GM12892 (cell line): ENCODE measurements around the gene RIPK4.

Source experiments
- DNase-seq: peaks from one replicate; pipeline ENCODE4 v3.0.0; 2011; ENCODE audit not compliant: insufficient read length
- FAIRE-seq: peaks from 2 replicates; lab custom pipeline; 2011; peaks lifted over from hg19 to GRCh38; lab: Jason Lieb, UNC
- POLR2A ChIP-seq: IDR thresholded peaks from 2 replicates; pipeline ENCODE4 v1.6.1; 2011; ENCODE audit warnings: low read depth, low read length, control low read depth
- POLR2AphosphoS5 ChIP-seq: IDR thresholded peaks from 2 replicates; pipeline ENCODE4 v1.6.1; 2011; ENCODE audit warnings: low read depth, low read length, control low read depth
- TAF1 ChIP-seq: IDR thresholded peaks from 2 replicates; pipeline ENCODE4 v1.6.1; 2011; ENCODE audit warnings: low read depth, mild to moderate bottlenecking, control low read depth, low read length, borderline replicate concordance

RIPK4 gene

DNA sequence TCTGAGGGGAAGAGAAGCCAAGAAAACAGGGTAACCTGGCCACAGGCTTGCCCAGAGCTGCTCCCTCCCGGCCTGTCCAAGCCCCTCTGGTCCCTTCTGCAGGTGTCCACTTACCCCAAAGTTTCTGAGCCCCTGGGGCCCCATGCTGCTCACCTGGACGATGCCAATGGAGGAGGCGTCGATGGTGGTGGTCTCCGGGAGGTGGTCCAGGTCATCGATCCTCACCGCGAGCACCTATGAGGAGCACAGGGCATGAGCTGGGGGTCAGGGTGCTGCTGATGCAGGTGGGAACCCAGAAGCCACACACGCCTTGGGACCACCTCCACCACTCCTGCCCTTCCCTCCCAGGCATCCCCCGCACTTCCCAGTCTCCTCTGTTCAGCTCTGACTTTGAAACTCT is 37.5 kb upstream of the RIPK4 start:
- DNase-seq (no peak), FAIRE-seq (no peak)
- TF ChIP-seq TAF1 = no peak
- TF ChIP-seq POLR2A = no peak
- no peak for TF ChIP-seq POLR2AphosphoS5

DNA sequence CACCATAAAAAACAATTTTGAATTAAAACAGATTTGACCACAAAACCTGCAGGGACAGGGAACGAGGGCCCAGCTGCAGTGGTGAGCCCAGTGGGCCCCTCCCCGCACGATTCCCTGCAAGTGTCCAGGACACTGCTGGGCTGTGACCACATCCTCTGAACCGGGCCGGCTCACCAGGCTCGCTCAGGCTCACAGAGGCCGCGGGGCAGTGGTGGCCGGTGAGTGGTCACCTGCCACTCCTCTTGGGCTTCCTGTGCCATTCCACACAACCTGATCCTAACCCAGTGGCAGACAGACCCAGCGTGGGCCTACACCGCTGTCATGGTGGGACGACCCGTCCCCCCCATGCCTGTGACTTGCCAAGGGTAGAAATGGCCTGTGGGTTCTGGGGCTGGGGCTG is 36.5 kb upstream of the RIPK4 start:
- FAIRE-seq = no peak
- no peak for DNase-seq
- TF ChIP-seq POLR2AphosphoS5 (no peak), POLR2A (no peak), TAF1 (no peak)

DNA sequence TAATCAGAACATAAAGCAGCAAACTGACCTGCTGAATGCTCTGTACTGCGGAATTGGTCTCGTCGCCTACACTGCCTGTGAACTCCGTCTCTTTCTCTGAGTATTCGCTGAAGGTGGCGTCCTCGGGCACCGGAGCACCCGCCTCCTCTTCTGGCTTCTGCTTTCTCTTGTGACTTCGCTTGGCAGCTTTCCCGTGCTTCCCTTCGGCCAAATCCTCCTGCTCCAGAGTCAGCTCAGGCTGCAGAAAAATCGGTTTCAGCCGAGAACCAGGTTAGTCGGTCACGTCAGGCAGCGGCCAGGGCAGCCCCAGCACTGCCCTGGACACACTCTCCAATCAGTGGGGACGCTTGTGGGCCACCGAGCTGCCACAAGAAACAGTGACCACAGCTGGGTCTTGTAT is 35.8 kb upstream of the RIPK4 start:
- no peak for FAIRE-seq
- no peak for DNase-seq
- TF ChIP-seq POLR2AphosphoS5 (no peak), POLR2A (no peak), TAF1 (no peak)

DNA sequence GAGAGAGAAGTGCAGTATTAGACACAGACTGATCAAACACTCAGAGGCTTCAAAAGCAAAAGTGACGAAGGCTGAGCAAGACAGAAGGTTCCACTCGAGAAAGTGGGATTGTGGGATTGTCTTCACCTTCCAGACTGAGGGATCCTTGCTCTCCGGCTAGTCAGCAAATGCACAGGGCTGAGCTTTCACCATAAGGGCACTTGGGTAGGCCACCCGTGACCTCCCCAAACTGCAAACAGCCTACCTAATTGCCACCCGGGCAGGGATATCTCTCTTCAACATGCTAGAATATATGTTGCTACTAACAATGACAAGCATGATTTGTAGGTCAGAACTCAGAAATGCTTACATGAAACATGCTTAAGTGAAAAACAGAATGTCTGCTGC is 35.3 kb upstream of the RIPK4 start:
- TF ChIP-seq TAF1 (no peak), POLR2AphosphoS5 (no peak), POLR2A (no peak)
- DNase-seq (no peak), FAIRE-seq (no peak)

DNA sequence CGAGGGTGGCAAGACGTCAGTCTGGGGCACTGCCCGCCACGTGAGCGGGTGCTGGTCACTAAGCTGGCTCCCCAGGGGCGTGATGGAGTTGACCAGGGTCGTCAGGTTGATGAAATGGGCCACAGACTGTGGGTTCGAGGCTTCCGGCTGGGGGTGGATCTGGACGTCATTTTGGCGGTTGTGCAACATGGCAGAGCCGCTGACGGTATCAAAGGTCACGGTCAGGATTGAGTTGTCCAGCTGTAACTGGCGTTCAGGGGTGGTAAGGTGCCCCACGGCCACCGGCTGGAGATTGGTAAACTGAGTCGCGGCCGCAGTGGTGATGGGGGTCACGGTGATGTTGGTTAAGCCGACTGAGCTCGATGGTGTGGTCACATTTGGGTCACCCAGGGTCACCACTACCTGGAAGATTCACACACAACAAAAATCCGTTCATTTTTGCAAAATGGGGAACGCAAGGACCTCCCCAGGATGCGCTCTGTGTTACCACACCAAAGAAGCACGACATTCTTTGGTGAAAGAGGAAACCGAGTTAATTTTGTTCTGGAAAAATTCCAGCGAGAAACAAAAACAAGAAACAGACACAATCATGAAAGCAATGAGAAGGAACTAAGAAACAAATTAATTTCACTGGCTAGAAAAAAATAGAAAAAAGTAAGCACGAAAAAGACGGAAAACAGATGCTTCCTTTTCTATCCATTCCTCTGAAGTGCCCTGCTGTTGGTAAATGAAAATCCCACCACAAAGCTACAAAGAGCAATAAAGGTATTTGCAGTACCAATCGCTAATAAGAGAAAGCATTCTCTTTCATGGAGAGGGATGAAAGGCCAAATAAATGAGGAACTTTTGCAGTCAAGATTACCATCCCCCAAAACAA is 34.7 kb upstream of the RIPK4 start:
- no peak for TF ChIP-seq POLR2AphosphoS5
- no peak for TF ChIP-seq TAF1
- TF ChIP-seq POLR2A = no peak
- FAIRE-seq = no peak

DNA sequence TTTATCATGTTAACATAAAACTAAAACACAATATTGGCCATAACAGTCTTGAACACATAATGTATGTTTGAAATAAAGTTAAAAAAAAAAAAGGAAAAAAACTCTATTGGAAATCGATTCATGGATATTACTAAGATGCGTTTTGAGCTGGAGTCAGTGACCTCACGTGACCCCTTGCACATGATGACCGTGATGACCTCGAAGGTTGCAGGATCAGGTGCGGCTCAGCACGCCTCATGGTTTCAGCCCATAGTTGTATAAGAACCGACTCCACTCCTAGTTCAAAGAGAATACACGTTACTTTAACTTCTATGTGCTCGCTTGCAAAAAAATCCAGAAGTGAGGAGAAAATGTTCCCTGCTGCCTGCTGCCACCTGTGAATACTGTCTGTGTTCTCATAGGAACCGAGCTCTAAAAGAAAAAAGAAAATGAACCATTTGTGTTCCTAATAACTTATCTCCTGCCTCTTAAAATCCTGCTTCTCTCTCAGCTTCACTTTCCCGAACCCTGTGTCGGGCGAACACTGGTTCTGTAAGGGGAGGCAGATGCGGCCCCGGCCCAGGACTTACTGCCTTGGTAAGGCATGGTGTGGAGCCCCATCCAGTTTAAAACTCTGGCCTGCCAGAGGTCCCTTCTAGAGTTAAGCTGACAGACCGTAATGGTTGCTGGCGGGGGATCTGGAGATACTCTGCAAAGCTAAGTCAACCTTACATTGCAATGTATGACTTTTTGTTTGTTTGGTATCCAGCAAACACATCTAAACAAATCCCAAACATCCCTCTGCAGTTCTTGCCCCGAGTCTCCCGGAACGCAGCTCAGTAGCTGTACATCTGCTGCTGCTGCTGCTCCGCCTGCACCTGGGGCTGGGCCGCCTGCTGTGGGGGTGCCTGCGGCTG is 33.8 kb upstream of the RIPK4 start:
- TF ChIP-seq POLR2A (no peak), TAF1 (no peak), POLR2AphosphoS5 (no peak)
- FAIRE-seq = no peak

More for the DNA sequence above, 34.7 kb upstream of the RIPK4 start:
- DNase-seq = no peak

DNA sequence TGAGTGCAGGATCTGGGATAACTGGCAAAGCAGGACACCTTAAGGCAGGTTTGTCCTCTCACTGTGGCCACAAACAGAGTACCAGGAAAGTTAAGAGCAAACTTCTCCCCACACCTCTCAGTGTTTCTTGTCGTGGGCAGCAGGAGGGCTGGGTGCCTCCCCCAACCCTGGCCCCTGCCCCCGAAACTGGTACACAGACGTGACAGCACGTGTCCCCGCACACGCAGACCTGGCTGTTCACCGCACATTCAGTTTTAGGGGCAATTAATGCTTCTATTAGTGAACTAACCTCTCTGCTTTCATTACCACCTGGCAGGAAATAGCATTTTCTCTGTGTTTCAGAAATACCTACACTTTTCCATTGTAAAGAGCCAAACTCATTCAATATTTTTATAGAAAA is 32.9 kb upstream of the RIPK4 start:
- DNase-seq (no peak), FAIRE-seq (no peak)
- no peak for TF ChIP-seq TAF1
- TF ChIP-seq POLR2A = no peak
- no peak for TF ChIP-seq POLR2AphosphoS5

More for the DNA sequence above, 33.8 kb upstream of the RIPK4 start:
- no peak for DNase-seq

DNA sequence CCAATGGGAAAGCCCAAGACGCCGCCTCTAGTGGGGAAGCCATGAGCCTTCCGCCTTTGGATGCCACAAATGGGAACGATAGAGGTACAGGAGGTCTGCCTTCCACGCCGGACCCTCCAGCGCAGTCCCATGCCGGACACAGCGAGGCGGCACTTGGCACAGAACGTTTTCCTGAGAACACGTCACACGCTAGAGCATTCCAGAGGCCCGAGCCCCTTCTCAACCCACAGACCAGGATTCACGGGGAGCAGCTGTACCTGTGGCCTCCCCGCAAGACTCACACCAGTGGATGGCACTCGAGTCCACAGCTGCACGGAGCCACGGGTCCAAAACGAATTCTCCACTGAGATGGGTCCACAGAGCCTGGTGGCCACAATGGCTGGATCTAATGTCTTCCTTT is 31.5 kb upstream of the RIPK4 start:
- no peak for DNase-seq
- FAIRE-seq = no peak
- TF ChIP-seq POLR2A (no peak), TAF1 (no peak), POLR2AphosphoS5 (no peak)

DNA sequence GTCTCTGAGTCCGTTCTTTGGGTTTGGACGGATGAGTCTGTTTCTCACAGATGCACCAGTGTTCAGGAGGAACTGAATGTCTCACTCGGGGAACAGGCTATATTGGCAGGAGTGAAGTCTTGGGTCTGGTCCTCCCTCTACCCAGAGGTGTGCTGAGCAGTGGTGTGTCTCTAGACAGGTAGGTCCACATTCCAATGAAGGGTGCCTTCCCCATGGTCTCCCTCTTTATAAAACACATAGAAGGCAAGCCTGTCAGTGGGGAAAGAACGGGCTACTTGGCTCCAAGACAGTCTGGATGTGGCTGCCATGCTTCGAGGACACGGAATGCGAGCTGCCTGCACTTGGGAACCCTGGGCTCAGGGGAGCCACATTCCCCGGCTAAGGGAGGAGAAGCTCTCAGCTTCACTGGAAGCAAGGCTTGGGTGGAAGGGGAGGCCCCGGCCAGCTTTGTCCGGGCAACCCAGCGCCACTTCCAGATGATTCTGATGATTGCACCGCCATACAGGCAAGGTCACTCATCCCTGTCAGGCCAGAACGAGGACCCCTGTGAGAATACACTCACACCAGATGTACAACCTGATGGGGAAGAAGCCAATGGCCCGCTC is 29.7 kb upstream of the RIPK4 start:
- DNase-seq = no peak
- TF ChIP-seq POLR2AphosphoS5 (no peak), POLR2A (no peak), TAF1 (no peak)
- FAIRE-seq = no peak

DNA sequence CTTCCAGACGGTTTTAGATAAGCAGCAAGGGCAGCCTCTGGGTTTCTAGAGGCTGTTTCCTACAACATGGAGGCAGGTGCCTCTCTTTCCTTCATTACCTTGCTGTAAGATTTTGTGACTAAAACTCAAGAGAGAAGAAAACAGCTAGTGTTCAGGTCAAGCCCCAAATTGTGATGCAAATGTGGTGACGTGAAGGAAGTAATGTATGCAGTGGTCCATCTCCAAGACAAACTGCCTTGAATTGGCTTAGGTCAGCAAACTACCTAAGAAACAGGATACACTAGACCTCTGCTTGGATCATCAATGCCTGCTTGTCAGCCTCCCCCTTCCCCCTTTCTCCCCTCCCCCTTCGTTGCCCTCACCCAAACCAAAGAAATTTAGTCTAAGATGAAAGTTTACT is 28.9 kb upstream of the RIPK4 start:
- no peak for DNase-seq
- TF ChIP-seq POLR2A = no peak
- TF ChIP-seq POLR2AphosphoS5 = no peak
- no peak for TF ChIP-seq TAF1
- no peak for FAIRE-seq

DNA sequence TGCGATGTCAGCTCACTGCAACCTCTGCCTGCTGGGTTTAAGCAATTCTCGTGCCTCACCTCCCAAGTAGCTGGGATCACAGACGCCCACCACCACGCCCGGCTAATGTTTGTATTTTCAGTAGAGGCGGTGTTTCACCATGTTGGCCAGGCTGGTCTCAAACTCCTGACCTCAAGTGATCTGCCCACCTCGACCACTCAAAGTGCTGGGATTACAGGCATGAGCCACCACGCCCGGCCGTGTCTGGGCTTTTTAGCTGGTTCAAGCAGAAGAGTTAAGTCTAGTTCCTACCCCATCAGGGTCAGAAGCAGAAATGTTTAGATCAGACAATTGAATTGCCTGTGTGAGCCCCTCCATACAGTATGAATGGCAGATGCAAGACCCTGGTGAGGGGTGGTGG is 27.7 kb upstream of the RIPK4 start:
- no peak for FAIRE-seq
- DNase-seq = no peak
- no peak for TF ChIP-seq POLR2A
- no peak for TF ChIP-seq TAF1
- TF ChIP-seq POLR2AphosphoS5 = no peak
